H1 (cell line): ENCODE measurements around the gene UNC119. TPM values are rescaled to one million over a fixed set of nuclear protein-coding genes. Genes with fewer than 3 reads are reported as not detected.

ENCODE experiments used
- CTCF ChIA-PET: fragments of 300-600 bp; sonication (Branson Sonifier 250); formaldehyde crosslinking; loops from one replicate; lab custom pipeline; 2021; ENCODE audit not compliant: partially characterized antibody; lab: Charles Lee
- POLR2A ChIA-PET: fragments of 300-600 bp; sonication (Branson Sonifier 250); formaldehyde crosslinking; loops from one replicate; lab custom pipeline; 2021; ENCODE audit warnings: inconsistent platforms; ENCODE audit not compliant: partially characterized antibody; lab: Charles Lee
- DNase-seq, 2 experiments: peaks; one replicate each; pipeline versions ENCODE4 v3.0.0 to v3.0.0-alpha.2; 2010 to 2022; ENCODE audit warnings: low spot score in 2 of 2, low read depth in 1 of 2, mixed read lengths in 1 of 2
- FAIRE-seq: peaks from 2 replicates; lab custom pipeline; 2011; peaks lifted over from hg19 to GRCh38; lab: Jason Lieb, UNC
- H2AFZ ChIP-seq: 2 replicates; pipeline ENCODE4 v1.8.1; 2012; ENCODE audit warnings: low read length, inconsistent platforms
- H2AK5ac ChIP-seq: 2 replicates; pipeline ENCODE4 v1.6.1; 2013; ENCODE audit warnings: low read depth, low read length
- H2BK120ac ChIP-seq: replicated peaks from 2 replicates; pipeline ENCODE3; 2013; ENCODE audit warnings: low read depth, low read length, inconsistent platforms
- H2BK12ac ChIP-seq: 2 replicates; pipeline ENCODE4 v1.6.1; 2013; ENCODE audit warnings: low read depth, low read length
- H2BK15ac ChIP-seq: 2 replicates; pipeline ENCODE4 v1.6.1; 2013; ENCODE audit warnings: low read length
- H2BK20ac ChIP-seq: 2 replicates; pipeline ENCODE4 v1.6.1; 2013; ENCODE audit warnings: low read length
- H2BK5ac ChIP-seq: 2 replicates; pipeline ENCODE4 v1.6.1; 2013; ENCODE audit warnings: low read depth, low read length
- H3K14ac ChIP-seq: 2 replicates; pipeline ENCODE4 v1.6.1; 2013; ENCODE audit warnings: inconsistent platforms; ENCODE audit not compliant: insufficient read length
- H3K18ac ChIP-seq: 2 replicates; pipeline ENCODE4 v1.6.1; 2013; ENCODE audit warnings: low read length; ENCODE audit errors: extremely low read depth
- H3K23ac ChIP-seq: 2 replicates; pipeline ENCODE4 v1.6.1; 2013; ENCODE audit warnings: inconsistent platforms; ENCODE audit not compliant: insufficient read length
- H3K23me2 ChIP-seq: 2 replicates; pipeline ENCODE4 v1.6.1; 2013; ENCODE audit warnings: low read depth, low read length
- H3K27ac ChIP-seq: 2 replicates; pipeline ENCODE4 v1.6.1; 2011; ENCODE audit warnings: low read depth, low read length, inconsistent platforms
- H3K27me3 ChIP-seq, 4 experiments: replicated peaks in 1 of 4; 1 replicate in 1 of 4; 2 replicates in 3 of 4; pipeline versions ENCODE4 v1.6.1 to v1.8.1; 2011 to 2013; ENCODE audit warnings: low read length in 3 of 4, mild to moderate bottlenecking in 3 of 4, inconsistent platforms in 2 of 4, mixed read lengths in 2 of 4, moderate library complexity in 1 of 4; ENCODE audit not compliant: control insufficient read depth in 3 of 4, insufficient read depth in 3 of 4; ENCODE audit errors: extremely low read depth in 1 of 4
- H3K36me3 ChIP-seq, 4 experiments: 2 replicates each; pipeline versions ENCODE4 v1.6.1 to v1.8.1; 2011 to 2013; ENCODE audit warnings: mild to moderate bottlenecking in 4 of 4, low read length in 3 of 4, moderate library complexity in 2 of 4, control low read depth in 1 of 4, inconsistent platforms in 1 of 4; ENCODE audit not compliant: insufficient read depth in 4 of 4, control insufficient read depth in 2 of 4
- H3K4ac ChIP-seq: replicated peaks from 2 replicates; pipeline ENCODE3; 2013; ENCODE audit warnings: low read length, low read depth, mixed read lengths, inconsistent platforms; ENCODE audit not compliant: insufficient read length
- H3K4me1 ChIP-seq, 4 experiments: replicated peaks in 1 of 4; 1 replicate in 1 of 4; 2 replicates in 3 of 4; pipeline versions ENCODE4 v1.6.1 to v1.8.1; 2011 to 2013; ENCODE audit warnings: low read length in 3 of 4, inconsistent platforms in 2 of 4, mixed read lengths in 1 of 4; ENCODE audit not compliant: insufficient read depth in 4 of 4, control insufficient read depth in 3 of 4
- H3K4me2 ChIP-seq, 2 experiments: 2 replicates each; pipeline versions ENCODE4 v1.6.1 to v1.8.1; 2011 to 2013; ENCODE audit warnings: low read depth in 2 of 2, low read length in 2 of 2, control low read depth in 1 of 2, inconsistent platforms in 1 of 2, mild to moderate bottlenecking in 1 of 2; ENCODE audit not compliant: insufficient read depth in 1 of 2
- H3K4me3 ChIP-seq, 4 experiments: fragments of 200-600, 300-600 bp in 1 of 4; sonication (generic), shearing (Covaris generic), sonication (Bioruptor Twin) in 1 of 4; 2 replicates each; pipeline versions ENCODE4 v1.5.1 to v1.8.1; 2011 to 2016; ENCODE audit warnings: low read length in 4 of 4, low read depth in 3 of 4, control low read depth in 2 of 4, inconsistent platforms in 2 of 4, mild to moderate bottlenecking in 2 of 4, mixed read lengths in 1 of 4, moderate library complexity in 1 of 4; ENCODE audit not compliant: insufficient read depth in 2 of 4; ENCODE audit errors: extremely low read depth in 1 of 4
- H3K56ac ChIP-seq: replicated peaks from 2 replicates; pipeline ENCODE3; 2013; ENCODE audit warnings: low read depth, mild to moderate bottlenecking, mixed read lengths, low read length, inconsistent platforms; ENCODE audit not compliant: insufficient read length
- H3K79me1 ChIP-seq: 2 replicates; pipeline ENCODE4 v1.6.1; 2013; ENCODE audit warnings: low read depth, low read length, control low read depth
- H3K79me2 ChIP-seq, 2 experiments: 2 replicates each; pipeline versions ENCODE4 v1.6.1 to v1.8.1; 2012 to 2013; ENCODE audit warnings: low read length in 2 of 2, mild to moderate bottlenecking in 2 of 2, inconsistent platforms in 1 of 2; ENCODE audit not compliant: insufficient read depth in 2 of 2, control insufficient read depth in 1 of 2
- H3K9ac ChIP-seq, 4 experiments: replicated peaks in 1 of 4; 1 replicate in 1 of 4; 2 replicates in 3 of 4; pipeline versions ENCODE4 v1.6.1 to v1.8.1; 2011 to 2013; ENCODE audit warnings: low read depth in 3 of 4, low read length in 3 of 4, control low read depth in 2 of 4, mild to moderate bottlenecking in 2 of 4, moderate library complexity in 2 of 4, inconsistent platforms in 1 of 4; ENCODE audit errors: extremely low read depth in 1 of 4
- H3K9me3 ChIP-seq, 2 experiments: 2 replicates each; pipeline versions ENCODE4 v1.6.1 to v1.8.1; 2012 to 2013; ENCODE audit warnings: mild to moderate bottlenecking in 2 of 2, moderate library complexity in 2 of 2, control low read depth in 1 of 2, inconsistent platforms in 1 of 2, low read depth in 1 of 2, low read length in 1 of 2, mixed read lengths in 1 of 2; ENCODE audit not compliant: insufficient read depth in 2 of 2
- H4K20me1 ChIP-seq, 2 experiments: replicated peaks in 1 of 2; 2 replicates each; pipeline versions ENCODE3 to v1.8.1; 2011 to 2013; ENCODE audit warnings: inconsistent platforms in 2 of 2, low read length in 2 of 2, mild to moderate bottlenecking in 1 of 2; ENCODE audit not compliant: insufficient read depth in 2 of 2, control insufficient read depth in 1 of 2
- H4K5ac ChIP-seq: 2 replicates; pipeline ENCODE4 v1.6.1; 2013; ENCODE audit warnings: low read length, low read depth, mixed read lengths, inconsistent platforms; ENCODE audit not compliant: insufficient read length
- H4K8ac ChIP-seq: 2 replicates; pipeline ENCODE4 v1.8.0; 2013; ENCODE audit warnings: mild to moderate bottlenecking, moderate library complexity, low read length, inconsistent platforms; ENCODE audit not compliant: insufficient read depth; ENCODE audit errors: extremely low read depth
- H4K91ac ChIP-seq: replicated peaks from 2 replicates; pipeline ENCODE3; 2013; ENCODE audit warnings: low read length, mixed read lengths, inconsistent platforms; ENCODE audit not compliant: insufficient read length
- BCL11A ChIP-seq, 2 experiments: IDR thresholded peaks; one replicate each; pipeline ENCODE4 v1.6.1; 2011; ENCODE audit warnings: low read depth in 2 of 2, low read length in 2 of 2, mild to moderate bottlenecking in 2 of 2
- BRCA1 ChIP-seq: IDR thresholded peaks from 2 replicates; pipeline ENCODE4 v1.6.1; 2012; ENCODE audit warnings: low read depth, low read length, improper control_type of control experiment
- PHF8 ChIP-seq: fragments of 200-600 bp; sonication (generic); conservative IDR thresholded peaks from 2 replicates; pipeline ENCODE4 v1.7.1; 2012; ENCODE audit warnings: low read depth, mild to moderate bottlenecking, inconsistent platforms, low read length, moderate library complexity
- SP2 ChIP-seq: IDR thresholded peaks from 2 replicates; pipeline ENCODE4 v1.6.1; 2012; ENCODE audit warnings: mild to moderate bottlenecking, low read length, inconsistent platforms
- TBP ChIP-seq: IDR thresholded peaks from 2 replicates; pipeline ENCODE4 v1.6.1; 2011; ENCODE audit warnings: low read depth, low read length, improper control_type of control experiment
- TEAD4 ChIP-seq: IDR thresholded peaks from 2 replicates; pipeline ENCODE4 v1.6.1; 2012; ENCODE audit warnings: low read depth, low read length, inconsistent platforms, mixed read lengths
- WGBS, 2 experiments: shearing (Covaris generic) in 1 of 2; methylation state at CpG; one replicate each; pipeline versions ENCODE4 v1.1.6 to v1.1.7; 2013 to 2015; ENCODE audit warnings: low lambda C conversion rate in 2 of 2, mixed read lengths in 2 of 2, inconsistent platforms in 1 of 2, low coverage in 1 of 2, missing lambda C conversion rate in 1 of 2; ENCODE audit not compliant: insufficient replicate concordance in 2 of 2, insufficient coverage in 1 of 2, insufficient read length in 1 of 2; ENCODE audit errors: extremely low coverage in 1 of 2, missing lambda C conversion rate in 1 of 2; 5-methylcytosine and 5-hydroxymethylcytosine counted together
- polyA plus RNA-seq, 7 experiments: library from polyadenylated mRNA; depleted of rRNA in 3 of 7; stranded (reverse) in 5 of 7; unstranded in 2 of 7; fragments of >200 nt in 5 of 7; fragments of 200-250 nt in 2 of 7; gene quantifications; 1 replicate in 5 of 7; 2 replicates in 1 of 7; 4 replicates in 1 of 7; pipeline versions ENCODE4 v1.2.1 to v1.2.3, GENCODE V29; 2011 to 2013; ENCODE audit warnings: missing spikeins in 2 of 7, mixed read lengths in 2 of 7
- total RNA-seq: library from RNA; stranded (reverse); fragmentation: NEBNext Ultra II Directional; extraction: Animal tissue kit (Norgen Biotek cat#: 25700); gene quantifications from 2 replicates; pipeline ENCODE4 v1.2.1, GENCODE V29; 2021
- TF ChIP-seq, protein P1 (sequence below): IDR thresholded peaks from 2 replicates; pipeline ENCODE4 v1.6.1; 2012; ENCODE audit warnings: inconsistent platforms

UNC119 gene
- total and polyA plus RNA-seq, 2 of the 8 experiments (the other 6 are each of a cell fraction or from before 2014, with no cell fraction given): 43.5 to 94.4 TPM

DNA sequence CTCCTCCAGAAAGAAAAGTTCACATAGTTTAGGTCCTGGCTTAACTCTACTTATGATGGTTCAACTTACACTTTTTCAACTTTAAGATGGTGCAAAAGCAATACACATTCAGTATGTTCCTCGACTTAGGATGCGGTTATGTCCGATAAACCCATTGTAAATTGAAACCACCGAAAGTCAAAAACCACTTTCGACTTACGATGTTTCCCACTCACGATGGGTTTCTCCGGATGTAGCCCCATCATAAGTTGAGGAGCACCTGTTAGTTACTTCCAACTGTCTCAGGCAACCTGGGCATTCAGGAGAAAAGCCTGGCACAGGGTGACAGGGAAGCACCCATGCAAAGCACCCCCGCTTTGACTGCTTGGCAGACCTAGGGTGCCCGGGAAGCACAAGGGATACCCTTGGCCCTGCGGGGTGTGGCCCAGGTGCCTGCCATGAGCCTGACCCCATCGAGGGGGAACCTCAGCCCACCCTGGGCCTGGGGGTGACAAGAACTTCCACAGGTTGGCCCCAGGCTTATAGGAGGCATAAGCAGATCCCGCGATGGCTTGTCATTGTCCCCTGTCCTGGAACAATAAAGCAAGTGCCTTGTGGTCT, 14.0 kb downstream of the UNC119 start:
- Histone ChIP-seq H3K56ac (no peak overlapping the region), H3K18ac (no peak overlapping the region), H2BK12ac (no peak overlapping the region), H3K14ac (no peak overlapping the region), H3K79me2 (no peaks in the 10 kb centered on the region), H3K4me1 (no peaks in the 10 kb centered on the region; a peak in 1 of 7 replicates), H3K36me3 (no peaks in the 10 kb centered on the region), H3K9me3 (no peaks in the 10 kb centered on the region), H2AFZ (no peak overlapping the region), H3K23ac (no peak overlapping the region), H2BK5ac (no peak overlapping the region), H4K91ac (no peak overlapping the region), H2BK15ac (no peak overlapping the region), H3K23me2 (no peaks in the 10 kb centered on the region), H4K20me1 (no peaks in the 10 kb centered on the region), H3K79me1 (no peaks in the 10 kb centered on the region), H3K4ac (no peak overlapping the region), H4K5ac (no peak overlapping the region), H3K9ac (no peak overlapping the region), H2BK20ac (no peak overlapping the region), H3K27ac (no peak overlapping the region), H2AK5ac (no peak overlapping the region), H4K8ac (no peak overlapping the region), H3K4me3 (no peak overlapping the region), H2BK120ac (no peak overlapping the region), H3K4me2 (no peak overlapping the region), H3K27me3 (no peaks in the 10 kb centered on the region)
- FAIRE-seq: no peak
- ChIA-PET CTCF (interaction anchor here (0.7 to 18.4 kb wide), 6 partner anchors 9 to 74 kb away, joined by 3 to 547 read pairs (median 16); partner anchors contain the start of gene FOXN1), POLR2A (no interaction called here)
- WGBS, 2 experiments: 93% methylated on average over 14 of the region's 14 CpGs; no CpG with 5 or more reads in 1 of the 2 experiments
- DNase-seq: no peak
- TF ChIP-seq TEAD4 (no peak), BCL11A (IDR thresholded peaks at IDR 0.05; ENCODE audit: low read depth in 2 of 2, low read length in 2 of 2) (no peak), SP2 (no peak), TBP (no peak), BRCA1 (no peak), PHF8 (no peak)
- TF ChIP-seq, protein P1, sequence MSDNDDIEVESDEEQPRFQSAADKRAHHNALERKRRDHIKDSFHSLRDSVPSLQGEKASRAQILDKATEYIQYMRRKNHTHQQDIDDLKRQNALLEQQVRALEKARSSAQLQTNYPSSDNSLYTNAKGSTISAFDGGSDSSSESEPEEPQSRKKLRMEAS: no peak
